GM18868 (cell line): ENCODE results near the gene CDCP1.
"Not testable (repeated sequence)": the region's sequence is repeated elsewhere in the genome, so short reads cannot be mapped to it uniquely, and the experiment has no call there.

Source experiments
- ATAC-seq: cut with Tn5 transposase; IDR thresholded peaks from one replicate; pipeline ENCODE4 v1.9.1; 2021; ENCODE audit warnings: mild to moderate bottlenecking, moderate library complexity; ENCODE audit not compliant: unreplicated experiment

CDCP1 gene

GRCh38 chr3:45060165-45060892 is 85.8 kb downstream of the CDCP1 start:
- no peak for ATAC-seq

DNA sequence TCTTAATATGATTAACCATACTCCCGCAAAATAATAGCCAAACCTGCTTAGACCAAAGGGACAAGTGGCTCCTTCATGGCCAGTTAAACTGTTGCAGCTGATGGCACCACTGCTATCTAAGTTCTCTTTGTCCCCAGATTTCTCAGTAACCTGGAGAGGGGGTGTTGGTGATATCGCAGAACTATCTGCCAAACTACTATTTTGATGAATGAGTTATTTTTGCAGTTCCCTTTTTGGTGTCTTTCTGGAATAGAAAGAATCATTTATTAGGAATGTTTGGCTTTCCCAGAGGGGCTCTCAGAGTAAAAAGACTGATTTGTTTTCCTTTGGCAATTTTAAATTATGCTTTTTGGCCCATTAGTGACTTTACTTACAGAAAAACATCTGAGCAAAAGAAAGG is 87.0 kb downstream of the CDCP1 start:
- ATAC-seq: no peak

- ATAC-seq: no peak
These were observed 88.6 kb downstream of the CDCP1 start for GRCh38 chr3:45057557-45057956.

- ATAC-seq: no peak
These were observed 89.4 kb downstream of the CDCP1 start for GRCh38 chr3:45056608-45057301.

DNA sequence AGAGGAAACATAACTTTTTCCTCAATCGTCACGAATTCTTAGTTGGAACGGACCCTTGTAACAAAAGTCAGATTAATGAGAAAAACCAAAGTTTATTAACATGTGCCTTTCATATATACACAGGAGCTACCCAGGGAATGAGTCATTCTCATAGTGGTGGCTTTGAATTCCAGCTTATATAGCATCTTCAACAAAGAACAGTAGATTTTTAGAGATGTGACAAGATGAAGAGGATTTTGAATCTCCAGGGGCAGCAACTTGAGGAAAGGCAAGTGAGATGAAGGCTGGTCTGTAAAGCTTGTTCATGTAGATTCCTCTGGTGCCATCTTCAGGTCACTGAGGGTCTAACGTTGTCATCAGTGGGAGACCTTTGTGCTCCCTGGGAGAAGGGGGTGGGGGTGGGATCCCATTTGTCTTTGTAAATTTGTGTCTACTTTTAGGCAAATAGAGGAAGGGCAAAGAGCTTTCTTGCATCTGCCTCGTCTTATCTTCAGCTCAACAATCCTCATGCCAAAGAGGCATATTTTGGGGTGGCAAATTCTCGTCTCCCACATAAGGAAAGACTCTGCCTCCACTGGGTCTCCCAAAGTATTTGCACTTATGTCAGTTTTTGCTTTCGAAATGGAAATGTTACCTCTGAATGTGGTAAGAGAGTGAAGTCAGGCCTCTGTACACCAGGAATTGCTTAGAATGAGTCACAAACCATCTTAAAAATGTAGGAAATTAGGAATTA is 90.6 kb downstream of the CDCP1 start:
- no peak for ATAC-seq

GRCh38 chr3:45055032-45055410 is 91.2 kb downstream of the CDCP1 start:
- ATAC-seq: no peak

GRCh38 chr3:45054196-45054857 is 91.9 kb downstream of the CDCP1 start:
- no peak for ATAC-seq

- ATAC-seq: not testable (repeated sequence)
These were observed 92.4 kb downstream of the CDCP1 start for GRCh38 chr3:45053805-45054195.

GRCh38 chr3:45051685-45052084 is 94.5 kb downstream of the CDCP1 start:
- ATAC-seq: no peak

GRCh38 chr3:45049807-45050206 is 96.4 kb downstream of the CDCP1 start:
- no peak for ATAC-seq

- ATAC-seq: no peak
These were observed 97.9 kb downstream of the CDCP1 start for GRCh38 chr3:45048244-45048643.

DNA sequence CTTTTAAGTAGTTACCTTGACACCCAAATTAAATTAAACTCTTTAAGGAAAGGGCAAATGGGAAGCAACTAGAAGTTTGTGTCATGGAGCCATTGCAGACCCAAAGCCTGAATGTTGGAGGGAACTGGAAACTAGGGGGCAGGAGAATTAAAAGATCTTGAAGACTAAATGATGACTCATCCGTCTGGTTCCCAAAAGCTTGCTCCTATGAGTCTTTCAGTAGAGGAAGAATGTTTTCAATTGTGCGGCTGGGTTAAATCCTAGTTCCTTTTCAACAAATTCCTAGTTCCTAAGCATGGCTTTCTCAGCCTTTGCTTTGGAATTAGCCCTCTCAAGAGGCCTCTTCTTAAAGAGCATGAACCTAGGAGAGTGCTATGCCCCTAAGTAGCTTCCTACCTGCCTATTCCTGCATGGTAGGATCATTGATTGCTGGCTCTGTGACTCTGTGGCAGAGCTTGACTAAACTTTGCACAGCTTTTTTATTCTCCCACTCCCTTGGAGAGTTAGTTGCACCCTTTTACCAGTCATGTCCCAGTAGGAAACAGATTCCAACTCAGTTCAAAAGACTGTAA is 102.4 kb downstream of the CDCP1 start:
- no peak for ATAC-seq

GRCh38 chr3:45042162-45042561 is 104.0 kb downstream of the CDCP1 start:
- no peak for ATAC-seq

DNA sequence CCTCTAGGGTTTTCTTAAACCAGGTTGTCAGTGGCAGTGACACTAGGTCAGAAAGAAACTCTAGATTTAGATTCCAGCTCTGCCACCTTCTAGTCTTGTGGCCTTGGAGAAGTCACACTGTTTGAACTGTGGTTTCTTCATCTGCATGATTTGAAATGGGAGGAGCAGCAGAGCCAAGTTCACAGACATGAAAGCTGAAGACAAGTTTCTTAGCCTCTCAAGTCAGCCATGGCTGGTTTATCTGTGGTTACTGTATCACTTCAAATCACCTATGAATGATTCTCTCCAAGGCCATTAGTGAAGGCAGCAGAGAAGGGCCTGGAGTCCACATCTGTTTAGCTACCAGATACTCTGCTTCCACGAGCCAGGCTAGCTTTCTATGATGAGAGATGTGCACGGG is 104.5 kb downstream of the CDCP1 start:
- no peak for ATAC-seq

GRCh38 chr3:45037720-45038455 is 108.3 kb downstream of the CDCP1 start:
- peak; percentile 79 for ATAC-seq

- no peak for ATAC-seq
These were observed 110.5 kb downstream of the CDCP1 start for GRCh38 chr3:45035441-45036301.

GRCh38 chr3:45034612-45035252 is 111.4 kb downstream of the CDCP1 start:
- no peak for ATAC-seq

DNA sequence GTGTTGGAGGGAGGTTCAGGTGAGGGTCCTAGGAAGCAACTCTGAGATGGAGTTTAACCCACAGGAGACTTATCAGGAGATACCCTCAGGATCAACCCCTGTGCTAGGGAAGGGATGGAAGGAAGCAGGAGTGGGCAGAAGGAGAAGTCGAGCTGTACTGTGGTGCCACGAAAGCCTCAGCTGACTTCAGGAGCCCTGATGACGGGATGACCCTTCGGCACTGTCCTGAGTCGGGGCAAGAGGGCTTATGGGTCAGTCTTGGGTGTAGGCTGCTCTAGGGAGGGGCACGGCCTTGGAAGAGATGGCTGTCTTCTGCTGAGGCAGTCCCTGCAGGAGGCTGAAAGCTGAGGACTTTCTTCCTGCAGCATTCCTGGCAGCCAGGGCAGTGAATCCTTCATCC is 112.4 kb downstream of the CDCP1 start:
- ATAC-seq: no peak
